ENCODE results near the gene INSL3.
A peak's percentile ranks its signal among the peaks of the same experiment; 100 is the strongest.
"Not testable (repeated sequence)": the region's sequence is repeated elsewhere in the genome, so short reads cannot be mapped to it uniquely, and the experiment has no call there.

INSL3 gene

DNA sequence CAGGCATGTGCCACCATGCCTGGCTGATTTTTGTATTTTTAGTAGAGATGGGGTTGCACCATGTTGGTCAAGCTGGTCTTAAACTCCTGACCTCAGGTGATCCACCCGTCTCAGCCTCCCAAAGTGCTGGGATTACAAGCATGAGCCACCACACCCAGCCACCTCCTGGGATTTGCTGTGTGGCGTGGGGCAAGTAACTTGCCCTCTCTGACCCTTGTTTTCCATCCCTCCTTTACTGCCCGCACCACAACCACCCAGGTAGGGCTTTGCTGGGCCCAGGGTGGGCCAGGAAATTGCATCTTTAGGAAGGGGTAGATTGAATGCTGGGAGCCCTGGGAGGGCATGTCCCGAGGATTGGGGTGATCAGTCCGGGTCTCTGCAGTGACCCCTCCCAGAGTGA lies 37.6 kb downstream of the INSL3 start:
- not testable (repeated sequence) for DNase-seq (ENCODE audit: low read depth)

DNA sequence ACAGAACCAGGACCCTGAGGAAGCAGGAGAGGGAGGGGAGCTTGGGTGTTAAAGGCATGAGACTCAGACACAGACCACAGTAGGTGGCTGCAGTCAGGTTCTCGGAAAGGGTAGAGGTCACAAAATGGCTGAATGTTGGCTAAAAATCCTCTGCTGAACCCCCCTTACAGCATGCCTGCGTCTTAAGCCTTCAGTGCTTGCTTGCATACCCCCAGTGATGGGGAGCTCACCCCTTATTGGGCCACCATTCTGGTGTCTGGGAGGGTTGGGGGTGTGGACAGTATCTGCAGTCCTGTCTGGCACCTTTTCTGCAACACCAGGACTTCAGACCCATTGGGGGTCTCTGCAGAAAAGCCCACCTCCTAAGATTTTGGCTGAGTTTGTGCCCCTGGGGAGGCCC lies 40.5 kb downstream of the INSL3 start:
- DNase-seq (ENCODE audit: low read depth), result no peak

DNA sequence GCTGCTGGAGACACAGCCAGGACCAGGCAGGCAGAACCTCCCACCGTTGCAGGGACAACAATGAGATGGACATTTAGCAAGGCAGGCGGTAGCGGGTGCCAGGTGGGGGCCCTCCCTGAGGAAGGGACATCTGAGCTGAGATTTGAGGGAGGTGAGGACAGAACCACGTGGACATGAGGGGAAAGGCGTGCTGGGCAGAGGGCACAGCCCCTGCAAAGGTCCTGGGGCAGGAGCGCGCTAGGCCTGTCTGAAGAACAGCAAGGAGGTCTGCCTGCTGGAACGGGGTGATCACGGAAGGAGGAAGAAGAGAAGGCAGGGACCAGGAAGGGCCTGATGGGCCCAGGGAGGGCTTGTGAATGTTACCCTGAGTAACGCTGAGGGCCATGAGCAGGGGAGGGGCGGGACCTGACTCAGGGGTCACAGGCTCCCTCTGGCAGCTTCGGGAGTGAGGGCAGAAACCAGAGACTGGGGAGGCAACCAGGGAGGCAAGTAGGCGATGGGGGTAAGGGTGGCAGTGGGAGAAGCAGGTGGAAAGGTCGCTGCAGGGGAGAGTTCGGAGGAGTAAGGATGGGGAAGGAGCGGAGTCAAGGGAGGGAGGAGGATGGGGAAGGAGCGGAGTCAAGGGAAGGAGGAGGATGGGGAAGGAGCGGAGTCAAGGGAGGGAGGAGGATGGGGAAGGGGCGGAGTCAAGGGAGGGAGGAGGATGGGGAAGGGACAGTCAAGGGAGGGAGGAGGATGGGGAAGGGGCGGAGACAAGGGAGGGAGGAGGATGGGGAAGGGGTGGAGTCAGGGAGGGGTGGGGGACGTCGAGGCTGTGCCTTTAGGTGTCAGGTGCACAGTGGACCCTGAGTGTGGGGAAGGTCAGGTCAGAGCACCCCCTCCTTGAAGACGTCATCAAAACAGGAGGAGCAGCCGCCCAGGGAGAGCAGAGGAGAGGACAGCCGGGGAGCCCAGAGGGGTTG lies 42.1 kb downstream of the INSL3 start:
- DNase-seq (ENCODE audit: low read depth), result no peak

DNA sequence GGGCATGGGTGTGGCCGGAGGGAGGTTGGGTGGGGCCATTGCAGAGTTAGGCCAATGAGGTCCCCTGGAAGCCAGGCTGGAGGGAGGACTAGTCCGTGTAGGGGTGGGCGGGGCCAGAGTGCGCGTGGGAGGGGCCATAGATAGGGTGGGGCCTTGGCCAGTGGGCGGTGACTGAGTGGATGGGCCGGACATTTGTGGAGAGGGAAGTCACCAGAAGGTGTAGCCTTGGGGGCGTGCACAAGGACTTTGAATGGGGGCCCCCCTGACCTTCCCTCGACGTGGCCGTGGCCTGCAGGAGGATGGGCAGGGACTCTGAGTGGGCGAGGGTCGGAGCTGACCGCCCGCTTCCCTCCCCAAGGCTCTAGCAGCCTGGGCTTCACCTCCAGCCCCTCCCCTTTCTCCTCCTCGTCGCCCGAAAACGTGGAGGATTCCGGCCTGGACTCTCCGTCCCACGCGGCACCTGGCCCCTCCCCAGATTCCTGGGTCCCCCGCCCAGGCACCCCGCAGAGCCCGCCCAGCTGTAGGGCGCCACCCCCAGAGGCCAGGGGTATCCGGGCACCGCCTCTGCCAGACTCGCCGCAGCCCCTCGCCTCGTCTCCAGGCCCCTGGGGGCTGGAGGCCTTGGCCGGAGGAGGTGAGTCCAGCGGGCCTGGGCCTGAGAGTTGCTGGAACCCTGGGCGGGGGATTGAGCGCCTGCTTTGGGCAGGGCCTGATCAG lies 42.9 kb downstream of the INSL3 start:
- peak; percentile 35 for DNase-seq (ENCODE audit: low read depth)

DNA sequence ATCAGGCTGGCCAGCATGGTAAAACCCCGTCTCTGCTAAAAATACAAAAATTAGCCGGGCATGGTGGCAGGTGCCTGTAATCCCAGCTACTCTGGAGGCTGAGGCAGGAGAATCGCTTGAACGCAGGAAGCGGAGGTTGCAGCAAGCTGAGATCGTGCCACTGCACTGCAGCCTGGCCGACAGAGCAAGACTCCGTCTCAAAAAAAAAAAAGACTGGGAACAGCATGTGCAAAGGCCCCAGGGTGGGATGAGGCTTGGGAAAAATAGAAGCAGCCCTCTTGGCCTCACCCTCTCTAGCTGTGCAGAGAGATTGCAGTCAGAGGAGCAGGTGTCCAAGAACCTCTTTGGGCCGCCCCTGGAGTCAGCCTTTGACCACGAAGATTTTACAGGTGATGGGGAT lies 43.5 kb downstream of the INSL3 start:
- DNase-seq (ENCODE audit: low read depth), result not testable (repeated sequence)

DNA sequence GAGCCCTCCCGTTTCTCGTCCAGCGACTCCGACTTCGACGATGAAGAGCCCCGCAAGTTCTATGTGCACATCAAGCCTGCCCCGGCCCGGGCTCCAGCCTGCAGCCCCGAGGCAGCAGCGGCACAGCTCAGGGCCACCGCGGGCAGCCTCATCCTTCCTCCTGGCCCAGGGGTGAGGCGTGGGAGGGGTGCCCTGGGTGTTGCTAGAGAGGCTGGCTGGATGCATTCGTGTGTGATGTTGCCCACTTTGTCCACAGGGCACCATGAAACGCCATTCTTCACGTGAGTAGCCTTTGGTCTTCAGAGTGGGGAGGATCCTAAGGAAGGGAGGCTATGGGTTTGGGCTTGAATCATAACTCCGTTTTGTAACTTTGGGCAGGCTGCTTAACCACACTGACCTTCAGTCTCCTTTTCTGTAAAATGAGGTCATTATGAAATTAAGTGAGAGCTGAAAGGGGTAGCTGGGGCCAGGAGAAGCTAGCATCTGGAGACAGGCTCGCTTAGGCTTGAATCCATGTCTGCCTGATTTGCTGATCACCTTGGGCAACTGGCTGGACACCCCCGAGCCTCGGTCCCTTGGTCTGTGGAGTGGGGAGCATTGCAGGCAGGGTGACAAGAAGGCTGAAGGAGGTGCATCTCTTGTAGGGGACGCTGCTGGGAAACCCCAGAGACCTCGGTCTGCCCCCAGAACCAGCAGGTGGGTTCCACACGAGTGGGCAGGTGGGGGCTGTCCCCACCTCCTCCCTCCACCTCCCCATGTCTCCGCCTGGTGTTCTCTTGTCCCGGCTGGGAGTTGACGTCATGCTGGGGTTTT lies 45.1 kb downstream of the INSL3 start:
- DNase-seq (ENCODE audit: low read depth), result no peak

DNA sequence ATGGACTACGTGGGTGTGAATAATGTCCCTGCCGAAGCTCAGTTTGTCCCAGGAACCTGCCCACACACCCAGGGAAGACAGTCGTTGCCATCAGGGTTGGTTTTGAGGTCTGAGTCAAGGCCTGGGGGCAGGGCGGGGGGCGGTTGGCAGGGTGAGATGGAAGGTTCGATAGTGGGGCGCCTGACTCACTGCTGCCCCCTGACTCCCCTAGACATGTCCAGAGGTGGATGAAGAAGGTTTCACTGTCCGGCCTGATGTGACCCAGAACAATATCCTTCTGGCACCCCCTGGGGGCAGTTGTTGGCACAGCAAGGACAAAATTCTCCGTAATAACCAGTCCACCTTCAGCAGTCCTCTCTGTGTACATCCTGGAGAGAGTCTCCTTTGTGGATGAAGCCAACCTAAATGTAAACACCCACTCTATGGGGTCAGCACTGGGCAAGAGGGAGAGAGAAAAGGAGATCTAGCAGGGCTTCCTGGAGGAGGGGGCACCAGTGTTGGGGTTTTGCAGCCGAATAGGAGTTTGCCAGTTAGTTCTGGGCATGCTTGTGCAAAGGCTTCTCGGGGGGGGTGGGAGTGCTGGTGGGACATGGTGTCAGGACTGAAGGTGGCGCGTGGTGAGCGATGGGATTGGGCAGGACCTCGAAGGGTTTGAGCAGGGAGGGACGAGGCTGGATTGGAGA lies 45.9 kb downstream of the INSL3 start:
- DNase-seq (ENCODE audit: low read depth), result no peak

DNA sequence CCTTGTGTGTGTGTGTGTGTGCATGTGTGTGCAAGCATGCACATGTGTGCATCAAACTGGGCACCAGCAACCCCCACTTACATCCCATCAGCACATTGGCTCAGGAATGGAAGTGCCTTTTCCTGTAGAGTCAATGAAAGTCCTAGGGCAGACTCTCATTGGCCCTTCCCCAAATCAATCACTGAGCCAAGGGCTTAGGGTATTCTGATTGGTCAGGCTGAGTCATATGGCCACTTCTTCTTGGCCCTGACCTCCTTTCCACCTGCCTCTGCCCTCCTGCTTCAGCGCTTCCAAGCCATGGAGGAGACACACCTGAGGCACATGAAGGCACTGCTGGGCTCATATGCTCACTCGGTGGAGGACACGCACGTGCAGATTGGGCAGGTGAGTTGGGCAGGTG lies 49.1 kb downstream of the INSL3 start:
- no peak for DNase-seq (ENCODE audit: low read depth)

DNA sequence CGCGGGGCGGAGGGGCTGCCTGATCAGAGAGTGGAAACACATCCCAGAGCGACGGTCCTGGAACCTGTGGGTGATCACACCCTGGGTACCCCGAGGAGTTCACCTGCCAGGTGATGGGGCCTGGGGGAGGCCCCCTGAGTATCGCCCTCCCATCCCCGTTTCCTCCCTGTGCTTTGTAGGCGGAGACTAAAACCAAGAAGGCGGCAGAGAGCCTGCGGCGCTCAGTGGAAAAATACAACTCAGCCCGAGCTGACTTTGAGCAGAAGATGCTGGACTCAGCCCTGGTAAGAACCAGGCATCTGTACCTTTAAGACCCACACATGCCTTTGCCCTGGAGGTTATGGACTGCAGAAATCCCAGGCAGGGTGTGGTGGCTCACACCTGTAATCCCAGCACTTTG lies 50.7 kb downstream of the INSL3 start:
- DNase-seq (ENCODE audit: low read depth), result no peak

DNA sequence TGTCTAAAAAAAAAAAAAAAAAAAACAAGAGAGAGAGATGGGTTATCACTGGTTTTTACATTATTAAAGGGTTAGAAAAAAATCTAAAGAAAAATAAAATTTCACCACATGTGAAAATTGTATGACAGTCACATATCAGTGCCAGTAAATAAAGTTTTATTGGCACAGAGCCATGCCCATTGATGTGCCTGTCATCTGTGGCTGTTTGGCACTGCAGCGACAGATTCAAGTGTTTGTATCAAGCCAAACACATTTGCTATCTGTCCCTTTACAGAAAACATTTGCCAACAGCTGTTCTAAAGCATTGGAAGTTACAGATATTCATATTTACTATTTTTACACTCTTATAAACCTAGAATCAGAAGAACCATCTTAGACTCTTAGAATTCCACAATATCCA lies 53.8 kb downstream of the INSL3 start:
- no peak for DNase-seq (ENCODE audit: low read depth)

DNA sequence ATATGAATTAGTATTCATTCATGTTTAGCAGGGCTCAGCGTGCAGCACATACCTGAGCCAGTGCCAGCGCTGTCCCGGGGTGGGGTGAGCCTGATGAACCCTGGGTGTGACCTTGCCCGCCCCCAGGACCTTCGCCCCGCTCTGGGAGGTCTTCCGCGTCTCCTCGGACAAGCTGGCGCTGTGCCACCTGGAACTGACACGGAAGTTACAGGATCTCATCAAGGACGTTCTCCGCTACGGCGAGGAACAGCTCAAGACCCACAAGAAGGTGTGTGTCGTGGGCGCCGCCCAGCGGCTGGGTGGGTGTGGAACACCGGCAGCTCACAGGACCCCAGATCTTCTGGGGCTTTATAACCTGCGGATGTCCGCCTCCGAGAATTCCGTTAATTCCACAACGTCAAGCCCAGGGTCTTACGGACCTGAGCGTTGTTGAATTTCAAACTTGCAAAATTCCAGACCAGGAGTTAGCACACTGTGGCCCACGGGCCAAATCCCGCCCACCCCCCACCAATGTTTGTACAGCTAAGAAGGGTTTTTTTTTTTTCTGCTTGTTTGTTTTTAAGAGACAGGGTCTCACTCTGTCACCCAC lies 54.7 kb downstream of the INSL3 start:
- no peak for DNase-seq (ENCODE audit: low read depth)
